Heart left ventricle (tissue), 13 donors: ENCODE results near the gene CDKN3.

Source experiments
- POLR2A ChIP-seq, 2 donors: fragments of 450-650 bp; IDR thresholded peaks; one replicate each; pipeline ENCODE4 v1.6.1; 2017; ENCODE audit warnings: antibody characterized with exemption in 2 of 2, mild to moderate bottlenecking in 2 of 2, moderate library complexity in 2 of 2
- TF ChIP-seq, protein P1 (sequence below), 12 donors: fragments of 200-600 bp; sonication (generic) in 4 of 12; IDR thresholded peaks; one replicate each; pipeline versions ENCODE4 v1.5.0 to v1.8.0; 2018 to 2022; ENCODE audit warnings: antibody characterized with exemption in 12 of 12, mild to moderate bottlenecking in 5 of 12
- donor health status: ischemic (EF 13 %, LVEDD 7.1; RV severe dilation, severe dysfunction).
- donor health status: DM: no; HTN: yes; CAD: no.
- donor health status: DM: no; HTN: no; CAD: no.
- donor health status: ischemic (EF 25% LVEDD 6.9; RV normal size, moderate dysfunction).
- donor health status: ischemic (EF 25% LVEDD 5.7; RV mildly dilated, moderate dysfunction).
- donor health status: ischemic (EF 35%, LVEDD 5.7; RV mildly dilated, moderate dysfunction).
- donor health status: nonischemic (EF 11% LVEDD 7.7; RV severe dilation, severe dysfunction).
- donor health status: DM: yes; HTN: yes; CAD: no.
- donor health status: PGD.
- donor health status: ischemic (EF 29% LVEDD 5.4; RV normal size, mild dysfunction).
- donor health status: nonischemic (EF 23%, LVEDD 6.1; RV moderate dilation, normal function).

DNA sequence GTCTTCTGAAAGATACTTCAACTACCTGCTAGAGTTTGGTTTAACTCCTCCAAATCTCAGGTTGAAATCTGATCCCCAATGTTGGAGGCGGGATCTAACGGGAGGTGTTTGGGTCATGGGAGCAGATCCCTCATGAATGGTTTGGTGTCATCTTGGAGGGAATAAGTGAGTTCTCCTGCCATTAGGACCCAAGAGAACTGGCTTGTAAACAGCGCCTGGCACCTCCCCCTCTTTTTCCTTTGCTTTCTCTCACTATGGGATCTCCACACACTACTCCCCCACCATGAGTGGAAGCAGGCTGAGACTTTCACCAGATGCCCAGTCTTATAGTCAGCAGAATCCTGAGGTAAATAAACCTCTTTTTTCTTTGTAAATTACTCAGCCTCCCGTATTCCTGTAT is 41.9 kb downstream of the CDKN3 start:
- TF ChIP-seq, protein P1, sequence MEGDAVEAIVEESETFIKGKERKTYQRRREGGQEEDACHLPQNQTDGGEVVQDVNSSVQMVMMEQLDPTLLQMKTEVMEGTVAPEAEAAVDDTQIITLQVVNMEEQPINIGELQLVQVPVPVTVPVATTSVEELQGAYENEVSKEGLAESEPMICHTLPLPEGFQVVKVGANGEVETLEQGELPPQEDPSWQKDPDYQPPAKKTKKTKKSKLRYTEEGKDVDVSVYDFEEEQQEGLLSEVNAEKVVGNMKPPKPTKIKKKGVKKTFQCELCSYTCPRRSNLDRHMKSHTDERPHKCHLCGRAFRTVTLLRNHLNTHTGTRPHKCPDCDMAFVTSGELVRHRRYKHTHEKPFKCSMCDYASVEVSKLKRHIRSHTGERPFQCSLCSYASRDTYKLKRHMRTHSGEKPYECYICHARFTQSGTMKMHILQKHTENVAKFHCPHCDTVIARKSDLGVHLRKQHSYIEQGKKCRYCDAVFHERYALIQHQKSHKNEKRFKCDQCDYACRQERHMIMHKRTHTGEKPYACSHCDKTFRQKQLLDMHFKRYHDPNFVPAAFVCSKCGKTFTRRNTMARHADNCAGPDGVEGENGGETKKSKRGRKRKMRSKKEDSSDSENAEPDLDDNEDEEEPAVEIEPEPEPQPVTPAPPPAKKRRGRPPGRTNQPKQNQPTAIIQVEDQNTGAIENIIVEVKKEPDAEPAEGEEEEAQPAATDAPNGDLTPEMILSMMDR (IDR thresholded peaks at IDR 0.05), result no peak
- TF ChIP-seq POLR2A (IDR thresholded peaks at IDR 0.05), result no peak
